Vagina (tissue), 2 donors: Measurements from ENCODE around the gene TIGAR.

Source experiments
- POLR2A ChIP-seq, 2 donors: fragments of 450-650 bp; IDR thresholded peaks; one replicate each; pipeline ENCODE4 v1.6.1; 2017; ENCODE audit warnings: antibody characterized with exemption in 2 of 2, mild to moderate bottlenecking in 2 of 2, moderate library complexity in 2 of 2
- POLR2AphosphoS5 ChIP-seq, 2 donors: sonication (generic); formaldehyde crosslinking; IDR thresholded peaks; one replicate each; pipeline ENCODE4 v1.9.0; 2017; ENCODE audit warnings: antibody characterized with exemption in 2 of 2, mild to moderate bottlenecking in 2 of 2, low read depth in 1 of 2; ENCODE audit not compliant: insufficient read depth in 1 of 2
- TF ChIP-seq, protein P1 (sequence below), 3 experiments: fragments of 450-650 bp in 2 of 3; fragments of 200-600 bp in 1 of 3; sonication (generic) in 1 of 3; IDR thresholded peaks; one replicate each; pipeline ENCODE4 v1.5.1; 2017 to 2019; ENCODE audit warnings: antibody characterized with exemption in 3 of 3, mild to moderate bottlenecking in 2 of 3, moderate library complexity in 2 of 3

DNA sequence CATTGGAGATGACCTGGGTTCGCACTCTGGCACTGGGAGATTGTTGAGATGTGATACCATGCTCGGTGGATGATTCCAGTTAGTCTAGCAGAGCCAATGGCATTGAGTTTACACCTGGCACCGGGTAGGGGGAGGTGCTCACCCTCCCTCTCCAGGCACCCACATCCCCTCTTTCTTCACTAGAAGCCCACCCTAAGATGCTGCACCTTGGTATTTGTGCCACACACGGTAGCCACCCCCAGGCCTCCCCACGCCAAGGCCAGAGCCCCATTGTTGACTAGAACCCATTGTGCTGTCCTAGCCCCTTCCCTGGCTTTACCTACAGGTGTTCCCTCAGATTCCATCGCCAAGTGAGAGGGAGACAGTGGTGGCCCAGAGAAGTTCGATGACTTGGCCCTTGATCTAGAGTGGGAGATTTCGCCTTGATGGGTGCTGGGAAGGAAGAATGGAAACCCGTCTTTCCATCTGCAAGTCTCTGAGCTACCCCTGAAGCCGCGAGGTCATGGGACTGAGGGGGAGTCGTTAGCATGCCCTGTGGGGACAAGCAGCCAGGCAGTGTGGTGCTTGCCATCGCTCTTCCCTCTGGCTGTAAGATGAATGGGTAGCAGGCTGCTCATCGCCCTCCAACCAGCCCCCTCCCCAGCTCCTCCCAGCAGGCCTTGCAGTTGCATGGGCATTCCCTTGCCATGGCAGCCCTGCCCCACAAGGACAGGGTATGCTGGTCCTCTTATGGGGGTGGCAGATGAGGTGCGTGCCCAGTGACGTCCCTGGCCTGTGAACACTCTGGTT is 38.7 kb upstream of the TIGAR start:
- TF ChIP-seq POLR2A (IDR thresholded peaks at IDR 0.05) (no peak), POLR2AphosphoS5 (IDR thresholded peaks at IDR 0.05; ENCODE audit: insufficient read depth in 1 of 2, low read depth in 1 of 2) (no peak)
- TF ChIP-seq, protein P1, sequence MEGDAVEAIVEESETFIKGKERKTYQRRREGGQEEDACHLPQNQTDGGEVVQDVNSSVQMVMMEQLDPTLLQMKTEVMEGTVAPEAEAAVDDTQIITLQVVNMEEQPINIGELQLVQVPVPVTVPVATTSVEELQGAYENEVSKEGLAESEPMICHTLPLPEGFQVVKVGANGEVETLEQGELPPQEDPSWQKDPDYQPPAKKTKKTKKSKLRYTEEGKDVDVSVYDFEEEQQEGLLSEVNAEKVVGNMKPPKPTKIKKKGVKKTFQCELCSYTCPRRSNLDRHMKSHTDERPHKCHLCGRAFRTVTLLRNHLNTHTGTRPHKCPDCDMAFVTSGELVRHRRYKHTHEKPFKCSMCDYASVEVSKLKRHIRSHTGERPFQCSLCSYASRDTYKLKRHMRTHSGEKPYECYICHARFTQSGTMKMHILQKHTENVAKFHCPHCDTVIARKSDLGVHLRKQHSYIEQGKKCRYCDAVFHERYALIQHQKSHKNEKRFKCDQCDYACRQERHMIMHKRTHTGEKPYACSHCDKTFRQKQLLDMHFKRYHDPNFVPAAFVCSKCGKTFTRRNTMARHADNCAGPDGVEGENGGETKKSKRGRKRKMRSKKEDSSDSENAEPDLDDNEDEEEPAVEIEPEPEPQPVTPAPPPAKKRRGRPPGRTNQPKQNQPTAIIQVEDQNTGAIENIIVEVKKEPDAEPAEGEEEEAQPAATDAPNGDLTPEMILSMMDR (IDR thresholded peaks at IDR 0.05), result no peak
